IMR-90 (cell line): ENCODE measurements around the gene SOX5. TPM values are rescaled to one million over a fixed set of nuclear protein-coding genes. Genes with fewer than 3 reads are reported as not detected.

Experiments used
- ATAC-seq: fragments of 200-7000 bp; cut with Tn5 transposase; 2 replicates; pipeline ENCODE4 v1.9.1; 2020; ENCODE audit warnings: low read depth, mild to moderate bottlenecking, moderate library complexity
- BruUV-seq: library from RNA; stranded (reverse); fragments of 400-500 nt; replicated peaks from 2 replicates; lab custom pipeline; 2021; lab: Mats Ljungman, UMichigan
- CTCF ChIA-PET: fragments of 300-600 bp; formaldehyde crosslinking; extraction: SDS; loops from one replicate; lab custom pipeline; 2021; ENCODE audit warnings: antibody characterized with exemption; lab: Yijun Ruan, JAX
- POLR2A ChIA-PET: fragments of 300-600 bp; sonication (Branson Sonifier 250); formaldehyde crosslinking; loops from one replicate; lab custom pipeline; 2022; ENCODE audit warnings: antibody characterized with exemption; ENCODE audit not compliant: unreplicated experiment; lab: Charles Lee
- DNase-seq: peaks from one replicate; pipeline ENCODE4 v3.0.0; 2013
- H2AFZ ChIP-seq: replicated peaks from 2 replicates; pipeline ENCODE3; 2013; ENCODE audit warnings: low read length, mild to moderate bottlenecking; ENCODE audit not compliant: poor library complexity
- H2AK5ac ChIP-seq: 2 replicates; pipeline ENCODE4 v1.6.1; 2013; ENCODE audit warnings: low read depth, low read length, inconsistent platforms
- H2AK9ac ChIP-seq: replicated peaks from 2 replicates; pipeline ENCODE3; 2013; ENCODE audit warnings: mild to moderate bottlenecking, low read depth, low read length, moderate library complexity; ENCODE audit not compliant: poor library complexity
- H2BK120ac ChIP-seq: 2 replicates; pipeline ENCODE4 v1.6.1; 2013; ENCODE audit warnings: low read depth, low read length, inconsistent platforms
- H2BK15ac ChIP-seq: 3 replicates; pipeline ENCODE4 v1.6.1; 2013; ENCODE audit warnings: low read depth, low read length, inconsistent platforms
- H2BK20ac ChIP-seq: 2 replicates; pipeline ENCODE4 v1.6.1; 2013; ENCODE audit warnings: low read depth, mild to moderate bottlenecking, inconsistent platforms, low read length, moderate library complexity
- H2BK5ac ChIP-seq: 2 replicates; pipeline ENCODE4 v1.6.1; 2013; ENCODE audit warnings: mild to moderate bottlenecking, low read depth, low read length, inconsistent platforms; ENCODE audit not compliant: poor library complexity, severe bottlenecking
- H3K14ac ChIP-seq: replicated peaks from 2 replicates; pipeline ENCODE4 v1.6.1; 2013; ENCODE audit warnings: low read depth, low read length, inconsistent platforms
- H3K18ac ChIP-seq: 2 replicates; pipeline ENCODE4 v1.6.1; 2013; ENCODE audit warnings: low read depth, low read length, control low read depth
- H3K23ac ChIP-seq: 2 replicates; pipeline ENCODE4 v1.6.1; 2013; ENCODE audit warnings: low read depth, low read length, inconsistent platforms
- H3K27ac ChIP-seq: 2 replicates; pipeline ENCODE4 v1.5.1; 2013; ENCODE audit warnings: mild to moderate bottlenecking, control low read depth, low read length; ENCODE audit not compliant: insufficient read depth
- H3K27me3 ChIP-seq: 2 replicates; pipeline ENCODE4 v1.6.1; 2013; ENCODE audit warnings: low read length; ENCODE audit not compliant: control insufficient read depth, insufficient read depth
- H3K36me3 ChIP-seq: 2 replicates; pipeline ENCODE4 v1.6.1; 2013; ENCODE audit warnings: low read length, mixed read lengths; ENCODE audit not compliant: control insufficient read depth, insufficient read depth
- H3K4ac ChIP-seq: 2 replicates; pipeline ENCODE4 v1.6.1; 2013; ENCODE audit warnings: low read depth, low read length, inconsistent platforms
- H3K4me1 ChIP-seq: 2 replicates; pipeline ENCODE4 v1.6.1; 2013; ENCODE audit warnings: low read length, mixed read lengths; ENCODE audit not compliant: control insufficient read depth, insufficient read depth
- H3K4me2 ChIP-seq: 2 replicates; pipeline ENCODE4 v1.6.1; 2013; ENCODE audit warnings: low read depth, mild to moderate bottlenecking, control low read depth, low read length, moderate library complexity
- H3K4me3 ChIP-seq: 2 replicates; pipeline ENCODE4 v1.5.1; 2013; ENCODE audit warnings: low read depth, mild to moderate bottlenecking, control low read depth, low read length, moderate library complexity; ENCODE audit not compliant: insufficient read depth
- H3K56ac ChIP-seq: 2 replicates; pipeline ENCODE4 v1.6.1; 2013; ENCODE audit warnings: low read length, inconsistent platforms; ENCODE audit not compliant: insufficient read depth; ENCODE audit errors: extremely low read depth
- H3K79me1 ChIP-seq, 2 experiments: 2 replicates each; pipeline ENCODE4 v1.6.1; 2013; ENCODE audit warnings: low read length in 2 of 2, inconsistent platforms in 1 of 2, low read depth in 1 of 2
- H3K9ac ChIP-seq: 2 replicates; pipeline ENCODE4 v1.6.1; 2013; ENCODE audit warnings: low read depth, low read length, control low read depth
- H3K9me1 ChIP-seq: 2 replicates; pipeline ENCODE4 v1.6.1; 2013; ENCODE audit warnings: low read length, inconsistent platforms; ENCODE audit not compliant: insufficient read depth
- H3K9me3 ChIP-seq: 2 replicates; pipeline ENCODE4 v1.6.1; 2013; ENCODE audit warnings: low read length; ENCODE audit not compliant: control insufficient read depth, insufficient read depth
- H4K20me1 ChIP-seq: 2 replicates; pipeline ENCODE4 v1.6.1; 2013; ENCODE audit warnings: low read length, inconsistent platforms; ENCODE audit not compliant: insufficient read depth
- H4K5ac ChIP-seq: 2 replicates; pipeline ENCODE4 v1.6.1; 2013; ENCODE audit warnings: mild to moderate bottlenecking, low read depth, low read length, control low read depth
- H4K8ac ChIP-seq, 2 experiments: 2 replicates each; pipeline ENCODE4 v1.6.1; 2013; ENCODE audit warnings: low read depth in 2 of 2, low read length in 2 of 2, control low read depth in 1 of 2, inconsistent platforms in 1 of 2
- H4K91ac ChIP-seq: 2 replicates; pipeline ENCODE4 v1.6.1; 2013; ENCODE audit warnings: low read depth, low read length, inconsistent platforms; ENCODE audit not compliant: insufficient read depth
- BHLHE40 ChIP-seq: fragments of 150-350 bp; IDR thresholded peaks from 2 replicates; pipeline ENCODE4 v1.6.1; 2016; ENCODE audit warnings: mild to moderate bottlenecking, low read depth, low read length
- CEBPB ChIP-seq: IDR thresholded peaks from 2 replicates; pipeline ENCODE4 v1.6.1; 2012; ENCODE audit warnings: low read depth, low read length, improper control_type of control experiment
- CHD1 ChIP-seq: IDR thresholded peaks from 2 replicates; pipeline ENCODE4 v1.6.1; 2012; ENCODE audit warnings: low read depth, low read length, improper control_type of control experiment
- FOS ChIP-seq: fragments of 150-350 bp; IDR thresholded peaks from 2 replicates; pipeline ENCODE4 v1.6.1; 2016; ENCODE audit warnings: low read depth, low read length
- MAFK ChIP-seq: IDR thresholded peaks from 2 replicates; pipeline ENCODE4 v1.6.1; 2012; ENCODE audit warnings: low read depth, low read length, improper control_type of control experiment
- MXI1 ChIP-seq: IDR thresholded peaks from 2 replicates; pipeline ENCODE4 v1.6.1; 2012; ENCODE audit warnings: low read depth, mild to moderate bottlenecking, low read length, moderate library complexity, borderline replicate concordance
- RAD21 ChIP-seq: IDR thresholded peaks from 2 replicates; pipeline ENCODE4 v1.6.1; 2012; ENCODE audit warnings: low read length, improper control_type of control experiment
- USF2 ChIP-seq: fragments of 150-350 bp; IDR thresholded peaks from 2 replicates; pipeline ENCODE4 v1.6.1; 2017; ENCODE audit warnings: mild to moderate bottlenecking, antibody characterized with exemption, low read length, low read depth
- WGBS, 2 experiments: methylation state at CpG; one replicate each; pipeline versions ENCODE4 v1.1.5 to v1.1.7; 2013; ENCODE audit warnings: missing lambda C conversion rate in 2 of 2; ENCODE audit not compliant: insufficient read length in 1 of 2; ENCODE audit errors: extremely low coverage in 2 of 2; 5-methylcytosine and 5-hydroxymethylcytosine counted together
- dilution Hi-C: fragments of 300-500 bp; cut with HindIII; formaldehyde crosslinking; loops from one replicate; pipeline ENCODE4 v1.14.3; 2018; ENCODE audit warnings: low sequenced_read_pairs; ENCODE audit not compliant: unreplicated experiment
- in situ Hi-C: fragments of 300-500 bp; cut with MboI; formaldehyde crosslinking; loops from 3 replicates; pipeline ENCODE4 v1.14.3; 2019; ENCODE audit warnings: low sequenced_read_pairs, inconsistent platforms, mixed read lengths
- intact Hi-C: fragments of 100-400 bp; cut with micrococcal nuclease; formaldehyde crosslinking; loops from 2 replicates; pipeline ENCODE4 v1.10.0; 2022
- polyA plus RNA-seq, 3 experiments: library from polyadenylated mRNA; depleted of rRNA; stranded (reverse); fragments of >200 nt; gene quantifications; 2 replicates each; pipeline ENCODE4 v1.2.3, GENCODE V29; 2012; ENCODE audit warnings: low replicate concordance in 1 of 3
- total RNA-seq: library from RNA; depleted of rRNA; stranded (reverse); fragments of >200 nt; gene quantifications from 2 replicates; pipeline ENCODE4 v1.2.3, GENCODE V29; 2012
- TF ChIP-seq, protein P1 (sequence below): fragments of 150-350 bp; IDR thresholded peaks from 2 replicates; pipeline ENCODE4 v1.6.1; 2016; ENCODE audit warnings: low read depth, mild to moderate bottlenecking, low read length, moderate library complexity, borderline replicate concordance

SOX5 gene
- total and polyA plus RNA-seq, 2 of the 4 experiments (the other 2 are of a cell fraction) = 1.1 to 13.1 TPM

- ChIA-PET POLR2A (no interaction called here), CTCF (no interaction called here)
- H3K18ac ChIP-seq = no peak overlapping the region
- no peak for TF ChIP-seq MXI1
- TF ChIP-seq FOS = no peak
- TF ChIP-seq RAD21 = no peak
- no peak for TF ChIP-seq BHLHE40
- TF ChIP-seq, protein P1, sequence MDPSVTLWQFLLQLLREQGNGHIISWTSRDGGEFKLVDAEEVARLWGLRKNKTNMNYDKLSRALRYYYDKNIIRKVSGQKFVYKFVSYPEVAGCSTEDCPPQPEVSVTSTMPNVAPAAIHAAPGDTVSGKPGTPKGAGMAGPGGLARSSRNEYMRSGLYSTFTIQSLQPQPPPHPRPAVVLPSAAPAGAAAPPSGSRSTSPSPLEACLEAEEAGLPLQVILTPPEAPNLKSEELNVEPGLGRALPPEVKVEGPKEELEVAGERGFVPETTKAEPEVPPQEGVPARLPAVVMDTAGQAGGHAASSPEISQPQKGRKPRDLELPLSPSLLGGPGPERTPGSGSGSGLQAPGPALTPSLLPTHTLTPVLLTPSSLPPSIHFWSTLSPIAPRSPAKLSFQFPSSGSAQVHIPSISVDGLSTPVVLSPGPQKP = no peak
- no peak for TF ChIP-seq MAFK
- no peak for TF ChIP-seq CHD1
- TF ChIP-seq USF2 = no peak
- TF ChIP-seq CEBPB = no peak
- no peak overlapping the region for H3K56ac ChIP-seq
- no peak overlapping the region for H2AFZ ChIP-seq
- BruUV-seq = no TSS peak
- dilution Hi-C loops = no loop called here
- no peaks in the 10 kb centered on the region for H4K20me1 ChIP-seq
- intact Hi-C loops = no loop called here
- H2BK5ac ChIP-seq = no peak overlapping the region
- no peak overlapping the region for H3K27ac ChIP-seq
- H4K5ac ChIP-seq = no peak overlapping the region
- no peak overlapping the region for H2AK5ac ChIP-seq
- no peaks in the 10 kb centered on the region for H3K27me3 ChIP-seq
- H3K4me2 ChIP-seq = no peak overlapping the region
- no peak overlapping the region for H4K91ac ChIP-seq
- no peak overlapping the region for H2BK20ac ChIP-seq
- H3K14ac ChIP-seq = no peak overlapping the region
- H3K79me1 ChIP-seq = no peaks in the 10 kb centered on the region
- no peaks in the 10 kb centered on the region for H3K9me1 ChIP-seq
- no peak for DNase-seq
- H3K23ac ChIP-seq = no peak overlapping the region
- no peaks in the 10 kb centered on the region for H3K36me3 ChIP-seq
- H2AK9ac ChIP-seq = no peak overlapping the region
- no peak overlapping the region for H4K8ac ChIP-seq
- H2BK120ac ChIP-seq = no peak overlapping the region
- in situ Hi-C loops = no loop called here
- WGBS, 2 experiments = no CpG with 5 or more reads among the region's 1 CpG
- no peaks in the 10 kb centered on the region for H3K9me3 ChIP-seq
- H3K9ac ChIP-seq = no peak overlapping the region
- no peaks in the 10 kb centered on the region for H3K4me1 ChIP-seq
- H3K4me3 ChIP-seq = no peak overlapping the region
- no peak overlapping the region for H2BK15ac ChIP-seq
- ATAC-seq = no peak
- no peak overlapping the region for H3K4ac ChIP-seq
These were observed 185.7 kb downstream of the SOX5 start for GRCh38 chr12:23763724-23764123.
